Inflammatory macrophage treated with lipopolysaccharide for 4 hours (primary cell): ENCODE results near the gene UMOD.

Experiments used
- DNase-seq: peaks from one replicate; pipeline ENCODE4 v3.0.0-alpha.2; 2020

The UMOD gene

DNA sequence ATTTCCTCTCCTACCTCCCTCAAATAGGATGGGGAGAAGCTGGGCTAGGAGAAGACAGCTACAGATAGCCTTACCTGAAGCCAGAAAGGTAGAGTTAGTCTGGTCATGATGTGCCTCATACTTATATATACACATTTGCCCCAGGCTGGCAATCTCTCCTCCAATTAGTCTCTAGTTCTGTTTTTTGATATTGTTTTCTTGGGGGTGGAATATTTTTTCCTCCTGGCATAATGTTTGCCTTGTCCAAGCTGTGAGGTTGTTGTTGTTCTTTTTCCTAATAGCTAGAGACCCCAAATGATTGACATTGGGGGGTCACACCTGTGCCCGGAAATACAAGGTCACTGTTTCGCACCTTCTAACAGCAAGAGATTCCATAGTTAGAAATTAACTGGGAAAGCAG, at the start of gene UMOD:
Gene UMOD (minus strand): TSS at position 101 of the 400 bp plus-strand sequence. CDS start 1,978 bp downstream, outside the sequence.
- no peak for DNase-seq

DNA sequence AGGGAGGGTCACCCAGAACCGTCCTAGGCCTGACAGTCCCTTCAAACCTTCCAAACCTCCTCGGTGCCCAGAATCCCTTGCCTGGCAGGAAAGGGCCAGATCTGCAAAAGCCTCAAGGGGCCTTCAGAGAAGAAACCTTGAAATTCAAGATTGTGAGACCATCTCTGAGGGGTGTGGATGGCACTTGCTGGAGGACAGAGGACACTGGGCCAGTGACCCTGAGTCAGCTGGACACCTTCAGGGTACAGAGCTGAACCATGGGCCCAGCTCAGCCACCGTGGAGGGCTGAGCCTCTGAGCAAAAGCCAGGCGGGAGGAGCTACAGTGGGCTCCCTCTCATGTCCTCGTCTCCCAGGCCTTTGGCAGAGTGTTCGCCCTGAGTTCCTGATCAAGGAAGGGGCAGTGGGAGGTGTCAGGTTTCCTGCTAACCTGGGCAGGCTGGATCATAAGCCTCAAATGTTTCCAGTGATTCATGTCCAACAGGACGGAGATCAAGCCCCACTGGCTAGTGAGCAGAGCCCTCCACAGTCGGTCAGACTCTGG, 49.0 kb upstream of the UMOD start:
- no peak for DNase-seq

DNA sequence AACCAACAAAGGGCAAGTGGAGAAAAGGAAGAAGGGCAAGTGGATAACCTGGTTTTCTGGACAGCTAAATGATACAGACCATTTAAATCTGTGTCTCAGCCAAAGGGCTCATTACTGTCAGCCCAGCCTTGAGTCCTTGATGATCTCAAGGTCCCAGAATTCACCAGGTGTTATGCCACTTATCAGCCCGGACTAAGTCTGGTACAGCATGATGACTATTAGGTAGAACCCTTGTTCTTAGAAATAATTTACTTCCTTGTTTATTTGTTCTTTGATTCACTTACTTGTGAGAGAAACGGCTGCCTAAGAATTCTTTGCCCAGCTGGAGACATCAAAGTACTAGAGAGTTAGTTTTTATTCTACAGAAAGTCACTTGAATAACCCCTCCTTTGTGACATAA, 48.6 kb upstream of the UMOD start:
- no peak for DNase-seq

DNA sequence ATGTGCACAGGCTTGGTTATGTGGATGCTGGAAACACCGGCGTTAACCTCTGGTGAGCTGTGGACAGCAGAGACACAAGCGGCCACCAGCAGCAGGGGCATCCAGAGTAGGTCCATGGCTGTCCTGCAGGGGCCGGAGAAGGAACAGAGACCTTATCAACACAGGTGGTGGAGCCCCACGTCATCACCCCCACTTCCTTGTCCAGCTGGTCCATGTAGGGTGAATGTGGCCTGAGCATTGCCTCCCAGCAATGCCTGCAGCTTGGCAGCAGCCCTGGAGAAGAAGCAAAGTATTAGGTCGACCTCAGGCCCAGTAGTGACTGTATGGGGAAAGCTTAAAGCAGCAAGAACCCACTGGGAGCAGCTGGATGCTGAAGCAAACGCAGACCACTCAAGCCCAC, 46.7 kb upstream of the UMOD start:
- DNase-seq: no peak

DNA sequence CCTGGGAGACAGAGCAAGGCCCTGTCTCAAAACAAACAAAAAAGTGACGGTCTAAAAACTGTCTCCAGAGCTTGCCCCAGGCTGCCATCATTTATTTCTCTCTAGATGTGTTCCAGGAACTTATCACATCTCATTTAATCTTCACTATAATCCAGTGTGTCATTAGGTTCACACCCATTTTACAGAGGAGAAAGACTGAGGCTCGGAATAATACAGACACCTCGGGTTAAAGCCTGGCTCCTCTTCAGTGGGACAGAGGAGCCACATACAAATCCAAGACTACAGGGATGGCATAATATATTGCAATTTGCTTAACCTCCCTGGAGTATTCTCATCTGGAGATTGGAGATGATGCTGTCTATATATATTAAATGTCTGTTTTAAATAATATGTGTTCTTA, 46.1 kb upstream of the UMOD start:
- DNase-seq: no peak

DNA sequence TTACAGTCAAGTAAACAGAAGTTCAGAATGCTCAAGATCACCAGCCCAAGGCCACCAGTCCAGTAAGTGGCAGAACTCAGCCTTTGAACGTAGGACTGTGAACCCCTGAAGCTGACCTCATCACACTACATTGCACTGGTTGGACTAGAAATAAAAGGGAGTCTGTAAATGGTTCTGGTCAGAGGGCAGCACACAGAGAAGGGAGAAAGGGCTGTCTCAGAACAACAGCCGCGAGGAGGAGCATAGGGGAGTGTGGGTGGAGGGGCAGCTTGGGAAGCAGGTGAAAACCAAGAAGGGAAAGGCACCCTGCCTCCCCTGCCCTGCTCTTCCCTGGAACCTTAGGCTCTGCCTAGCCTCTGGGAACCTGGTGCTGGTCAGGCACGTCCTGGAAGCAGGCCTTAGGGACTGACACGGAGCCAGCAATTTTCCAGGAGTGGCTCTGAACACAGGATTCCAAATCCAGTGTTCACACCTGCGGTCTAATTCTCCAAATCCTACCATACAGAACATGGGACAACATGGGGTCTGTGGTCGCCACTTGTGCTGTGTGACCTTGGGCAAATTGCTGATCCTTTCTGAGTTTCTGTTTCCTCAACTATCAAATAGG, 45.1 kb upstream of the UMOD start:
- DNase-seq: no peak

DNA sequence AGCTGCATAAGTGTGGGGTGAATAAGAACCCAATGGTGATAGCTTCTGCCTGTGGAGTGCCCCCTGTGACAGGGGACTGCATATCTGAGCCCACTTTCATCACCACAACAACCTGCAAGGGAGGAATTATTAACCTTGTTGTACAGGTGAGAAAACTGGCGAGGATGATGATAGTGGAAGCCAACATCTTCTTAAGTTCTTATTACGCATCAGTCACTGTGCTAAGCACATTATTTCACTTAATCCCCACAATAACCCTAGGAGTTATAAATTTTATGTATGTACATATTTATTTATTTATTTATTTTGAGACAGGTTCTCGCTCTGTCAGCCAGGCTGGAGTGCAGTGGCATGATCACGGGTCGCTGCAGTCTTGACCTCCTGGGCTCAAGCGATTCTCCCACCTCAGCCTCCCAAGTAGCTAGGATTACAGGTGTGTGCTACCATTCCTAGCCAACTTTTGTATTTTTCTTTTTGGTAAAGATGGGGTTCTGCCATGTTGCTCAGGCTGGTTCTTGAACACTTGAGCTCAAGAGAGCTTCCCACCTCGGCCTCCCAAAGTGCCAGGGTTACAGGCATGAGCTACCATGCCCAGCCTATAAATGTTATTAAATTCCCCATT, 44.4 kb upstream of the UMOD start:
- no peak for DNase-seq

DNA sequence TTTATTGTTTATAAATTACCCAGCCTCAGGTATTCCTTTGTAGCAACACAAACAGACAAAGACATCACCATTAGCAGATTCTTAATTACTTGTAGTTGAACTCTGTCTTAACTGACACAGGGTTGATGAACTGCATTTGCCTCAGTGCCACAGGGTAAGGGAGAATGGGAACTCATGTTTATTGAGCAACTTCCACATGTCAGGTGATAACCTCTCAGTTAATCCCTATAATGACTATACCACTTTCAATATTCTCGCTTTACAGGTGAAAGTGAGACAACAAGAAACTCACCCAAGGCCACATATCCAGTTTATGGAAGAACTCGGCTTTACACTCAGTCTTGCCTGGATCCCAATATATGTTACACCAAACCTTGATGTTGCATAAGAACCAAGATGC, 43.4 kb upstream of the UMOD start:
- no peak for DNase-seq

DNA sequence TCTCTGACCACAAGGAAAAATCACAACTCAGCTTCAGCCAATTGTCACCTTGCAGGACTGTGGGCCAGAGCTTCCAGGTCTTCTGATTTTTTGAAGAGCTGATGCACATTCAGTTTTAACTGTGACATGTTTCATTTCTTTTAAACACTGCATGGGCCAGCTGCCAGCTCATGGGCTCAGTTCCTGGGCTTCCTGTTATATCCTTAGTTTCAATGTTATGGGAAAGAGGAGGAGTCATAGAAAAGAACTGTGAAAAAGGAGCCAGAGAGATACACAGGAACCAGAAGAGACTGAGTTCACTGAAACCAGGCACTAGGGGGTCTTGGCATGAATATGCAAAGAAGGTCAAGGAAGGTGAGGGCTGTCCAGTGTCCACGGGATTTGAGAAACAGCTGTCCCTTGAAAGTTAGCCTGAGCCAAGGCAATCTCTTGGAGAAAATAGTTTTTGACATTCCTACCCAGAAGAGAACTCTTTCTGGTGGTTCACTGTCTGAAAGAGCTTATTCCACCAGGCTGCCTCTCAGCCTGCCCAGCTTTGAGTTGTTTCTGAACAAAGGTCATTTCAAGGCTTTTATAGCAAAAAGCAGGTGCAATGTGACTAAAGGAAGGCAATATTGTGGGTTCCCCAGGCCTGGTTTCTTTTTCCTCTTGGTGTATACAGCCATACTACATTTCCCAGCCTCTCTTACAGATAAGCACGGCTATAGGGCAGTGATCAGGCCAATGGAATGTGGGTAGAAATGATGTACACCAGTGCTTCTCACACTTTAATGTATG, 41.5 kb upstream of the UMOD start:
- DNase-seq: no peak

DNA sequence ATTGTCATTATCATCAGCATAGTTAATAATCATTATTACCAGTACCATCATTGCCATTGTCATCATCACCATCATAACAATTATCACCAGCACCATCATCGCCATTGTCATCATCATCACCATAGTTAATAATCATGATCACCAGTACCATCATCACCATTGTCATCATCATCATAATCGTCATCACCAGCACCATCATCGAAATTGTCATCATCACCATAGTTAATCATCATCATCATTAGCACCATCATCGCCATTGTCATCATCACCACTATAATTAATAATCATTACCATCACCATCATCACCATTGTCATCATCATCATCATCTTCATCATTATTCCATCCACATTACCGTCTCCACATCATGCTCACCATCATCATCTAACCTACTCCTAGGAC, 38.5 kb upstream of the UMOD start:
- DNase-seq: no peak

DNA sequence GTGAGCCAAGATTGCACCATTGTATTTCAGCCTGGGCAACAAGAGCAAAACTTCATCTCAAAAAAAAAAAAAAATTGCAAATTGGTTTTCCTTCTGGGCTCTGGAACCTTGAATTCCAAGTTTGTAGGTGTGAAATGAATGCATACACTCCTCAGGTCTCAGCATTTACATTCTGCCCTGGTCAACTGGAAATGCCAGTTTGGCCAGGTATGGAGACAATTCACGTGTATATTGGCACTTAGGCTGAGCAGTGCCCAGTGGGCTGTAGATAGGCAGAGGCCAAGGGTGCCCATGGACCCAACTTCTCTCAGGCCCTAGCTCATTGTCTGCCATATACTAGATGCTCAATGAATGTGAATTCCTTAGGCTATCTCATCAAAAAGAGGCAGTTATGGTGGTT, 36.3 kb upstream of the UMOD start:
- DNase-seq: no peak

DNA sequence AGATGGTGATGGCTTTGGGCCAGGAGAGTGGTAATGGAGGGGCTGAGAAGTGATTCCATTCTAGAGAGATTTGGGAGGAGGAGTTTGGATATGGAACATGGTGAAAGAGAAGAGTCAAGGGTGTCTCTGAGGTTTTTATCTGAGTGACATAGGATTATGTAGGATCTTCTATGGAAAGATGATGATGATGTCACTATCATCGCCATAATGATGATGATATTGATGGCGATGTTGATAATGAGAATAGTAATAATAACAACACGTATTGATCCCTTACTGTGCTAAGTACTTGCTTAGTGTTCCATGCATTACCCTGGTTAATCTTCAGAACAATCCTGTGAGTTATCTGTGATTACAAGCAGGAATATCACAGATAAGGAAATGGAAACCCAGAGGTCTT, 35.5 kb upstream of the UMOD start:
- no peak for DNase-seq

DNA sequence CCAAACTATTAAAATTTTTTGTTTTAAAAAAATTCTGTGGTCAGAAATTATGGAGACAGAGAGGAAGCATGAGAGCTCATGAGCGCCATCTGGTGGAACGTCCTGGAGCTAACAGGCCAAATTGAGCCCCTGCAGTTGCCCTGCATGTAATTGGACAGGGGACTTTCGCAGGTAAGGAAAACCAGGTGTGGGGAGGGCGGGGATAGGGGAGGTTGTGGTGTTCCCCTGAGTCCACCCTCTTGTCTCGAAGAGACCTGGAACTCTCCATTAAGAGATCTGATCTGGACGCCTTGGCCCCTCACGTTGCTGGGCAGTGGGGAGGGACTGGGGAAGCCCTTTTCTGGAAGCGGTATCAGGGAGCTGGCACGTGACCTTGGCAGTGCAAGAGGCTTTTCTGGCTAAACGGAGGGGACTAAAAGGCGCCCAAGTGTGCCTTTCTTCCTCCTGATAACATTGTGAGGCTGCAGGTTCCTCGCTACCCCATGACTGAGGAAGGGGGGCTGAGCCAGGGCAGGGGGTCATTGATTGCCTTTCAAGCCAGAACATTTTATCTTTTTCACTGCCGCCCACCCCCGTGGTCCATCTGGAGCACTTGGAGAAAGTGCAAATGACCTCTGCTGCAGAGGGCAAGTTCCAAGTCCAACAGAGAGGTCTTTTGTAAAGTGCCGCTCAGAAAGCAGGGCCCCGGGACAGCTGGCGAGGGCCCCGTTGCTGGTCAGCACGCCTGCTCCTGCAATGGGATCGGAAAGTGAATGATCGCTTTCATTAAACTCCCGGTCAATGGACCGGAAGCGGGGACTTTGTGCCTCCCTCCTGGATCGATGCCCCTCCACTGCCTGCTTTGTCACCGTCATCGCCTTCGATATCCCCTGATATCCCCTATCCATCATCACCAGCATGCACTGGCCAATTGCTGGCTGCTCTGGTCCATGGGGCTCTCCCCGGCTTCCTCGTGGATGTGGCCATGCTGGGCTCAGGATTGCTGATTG, 33.6 kb upstream of the UMOD start:
- DNase-seq: peak; percentile 47

DNA sequence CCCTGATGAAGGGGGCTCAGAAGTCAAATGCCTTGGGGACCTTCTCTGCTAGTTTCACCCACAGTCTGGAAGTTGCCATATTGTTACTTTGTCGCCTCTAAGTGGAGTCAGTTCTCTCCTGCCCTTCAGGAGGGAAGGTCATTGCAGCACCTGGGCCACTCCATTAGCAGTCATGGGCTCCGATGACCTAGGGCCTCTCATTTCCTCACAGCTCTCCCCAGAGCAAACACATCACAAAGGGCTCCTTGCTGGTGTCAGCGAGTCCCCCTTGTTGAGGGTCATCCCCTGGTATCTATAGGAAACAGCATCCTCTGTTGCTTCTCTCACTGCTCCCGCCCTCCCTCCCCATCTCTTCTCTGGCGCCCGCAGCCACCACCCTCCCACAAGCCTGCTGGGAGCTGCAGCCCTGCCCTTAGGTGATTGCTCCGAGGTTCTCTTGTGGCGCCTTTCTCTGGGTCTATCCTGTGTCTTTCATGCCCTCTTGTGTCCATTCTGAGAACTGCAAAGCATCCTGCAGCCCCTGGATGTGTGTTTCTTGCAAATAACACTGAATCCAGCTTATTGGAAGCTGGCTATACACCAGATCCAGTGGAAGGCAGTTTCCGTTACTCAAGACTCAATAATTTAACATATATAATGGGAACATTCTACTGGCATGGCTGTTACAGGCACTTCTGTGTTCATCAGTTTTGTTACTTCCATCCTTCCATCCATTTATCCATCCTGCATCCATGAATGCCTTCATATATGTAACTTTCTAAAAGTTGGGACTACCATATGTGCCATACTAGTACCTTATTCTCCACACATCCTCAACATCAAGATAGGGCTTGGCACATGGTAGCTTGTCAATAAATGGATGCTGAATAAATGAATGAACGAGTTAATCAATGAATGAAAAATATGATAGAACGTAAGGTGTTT, 30.9 kb upstream of the UMOD start:
- DNase-seq: peak; percentile 50

DNA sequence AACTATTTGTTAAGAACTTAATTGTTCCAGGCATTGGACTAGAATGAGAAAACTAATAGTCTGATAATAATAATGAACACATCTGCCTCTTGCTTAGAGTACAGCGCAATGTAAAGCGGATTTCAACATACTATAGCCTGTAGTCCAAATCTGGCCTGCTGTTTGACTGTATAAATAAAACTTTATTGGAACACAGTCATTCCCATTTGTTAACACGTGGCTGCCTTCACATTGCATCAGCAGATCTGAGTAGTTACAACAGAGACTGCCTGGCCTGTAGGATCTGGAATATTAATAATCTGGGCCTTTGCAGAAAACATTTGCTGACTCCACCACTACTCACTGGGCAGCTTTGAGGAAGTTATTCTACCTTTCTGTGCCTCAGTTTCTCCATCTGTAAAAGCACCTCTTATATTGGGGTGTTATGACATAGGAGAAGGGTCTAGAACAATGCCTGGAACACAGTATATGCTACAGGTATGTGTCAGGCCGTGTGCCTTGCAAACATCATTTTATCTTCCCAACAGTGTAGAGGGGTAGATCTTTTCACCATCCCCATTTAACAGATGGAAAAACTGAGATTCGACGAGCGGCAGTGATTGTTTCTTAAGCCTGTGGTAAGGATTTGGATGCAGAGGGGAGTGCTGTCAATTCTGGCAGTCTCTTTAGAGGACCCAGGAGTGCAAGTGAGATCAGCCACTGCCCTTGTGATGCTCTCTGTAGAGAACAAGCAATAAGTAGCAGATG, 29.9 kb upstream of the UMOD start:
- no peak for DNase-seq

DNA sequence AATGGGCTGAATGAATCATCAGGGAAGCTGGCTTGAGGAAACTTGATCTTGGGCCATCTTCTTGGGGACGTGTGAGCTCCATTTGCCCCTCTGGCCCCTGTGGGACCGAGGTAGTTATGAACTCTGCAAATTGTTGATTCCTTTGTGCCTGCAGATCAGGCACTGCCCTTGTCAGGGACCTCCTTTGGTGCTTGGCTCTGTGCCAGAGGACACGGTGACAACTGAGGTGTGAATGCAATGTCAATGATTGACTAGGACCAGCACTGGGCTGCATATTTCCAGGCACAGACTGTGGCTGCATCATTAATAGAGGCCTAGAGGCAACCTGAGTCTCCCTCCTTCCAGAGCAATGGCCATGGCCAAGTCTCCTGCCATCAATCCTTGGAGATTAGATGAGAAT, 28.3 kb upstream of the UMOD start:
- DNase-seq: no peak

DNA sequence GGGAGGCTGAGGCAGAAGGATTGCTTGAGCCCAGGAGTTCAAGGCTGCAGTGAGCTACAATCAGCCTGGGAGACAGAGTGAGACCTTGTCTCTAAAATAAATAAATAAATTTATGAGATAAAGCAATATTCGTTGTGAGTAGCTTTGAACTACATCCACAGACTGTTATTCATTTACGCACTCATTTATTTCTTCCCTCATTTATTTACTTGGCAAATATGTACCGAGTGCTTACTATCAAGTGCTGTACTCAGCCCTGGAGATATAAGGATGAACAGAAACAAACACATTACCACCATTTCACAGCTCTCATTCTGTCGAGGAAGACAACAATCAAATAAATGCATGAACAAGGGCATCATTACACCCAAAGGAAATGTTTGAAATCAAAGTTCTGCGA, 24.7 kb upstream of the UMOD start:
- DNase-seq: no peak

DNA sequence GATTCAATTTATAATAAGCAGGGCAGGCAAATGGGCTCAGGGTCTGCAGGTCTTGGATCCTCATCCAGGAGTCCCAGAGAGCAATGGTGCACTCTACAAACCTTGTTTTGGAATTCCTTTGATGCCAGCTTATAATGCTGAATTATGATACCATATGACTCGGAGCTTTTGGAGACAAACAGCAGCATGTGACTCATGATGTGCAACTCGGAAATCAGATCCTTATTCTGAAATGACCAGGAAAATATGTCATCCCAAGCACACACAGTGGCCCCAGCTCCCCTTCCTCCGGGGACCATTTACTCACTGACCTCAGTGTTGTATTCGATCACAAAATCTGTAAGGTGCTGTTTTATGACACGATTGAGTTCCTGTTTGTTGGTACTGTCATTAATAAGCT, 20.2 kb upstream of the UMOD start:
- DNase-seq: no peak

DNA sequence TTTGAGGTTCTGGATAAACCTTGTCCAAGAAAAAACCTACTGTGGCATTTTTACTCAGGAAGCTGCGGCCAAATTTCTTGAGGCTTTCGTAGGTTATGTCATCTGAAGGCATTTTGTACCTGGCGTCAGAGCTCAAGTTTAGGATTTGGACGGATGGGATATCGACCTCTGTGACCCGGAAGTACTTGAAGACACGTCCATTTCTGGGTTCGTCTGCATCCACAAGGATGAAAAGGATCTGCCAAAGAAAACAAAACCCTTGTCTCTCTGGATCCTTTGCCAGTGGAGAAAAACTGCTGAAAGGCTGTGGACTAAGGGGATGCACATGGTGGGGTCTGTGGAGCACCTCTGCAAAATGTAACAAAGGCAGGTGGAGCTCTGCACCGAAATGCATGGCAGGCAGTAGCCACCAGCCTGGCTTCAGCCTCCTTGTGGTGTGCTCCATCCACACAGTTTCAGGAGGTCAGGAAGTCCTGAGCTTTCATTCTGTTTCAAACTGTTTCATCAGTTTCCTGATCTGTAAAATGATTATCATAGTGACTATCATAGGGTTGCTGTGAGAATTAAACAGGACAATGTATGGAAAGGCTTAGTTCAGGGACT, 17.0 kb upstream of the UMOD start:
- no peak for DNase-seq

DNA sequence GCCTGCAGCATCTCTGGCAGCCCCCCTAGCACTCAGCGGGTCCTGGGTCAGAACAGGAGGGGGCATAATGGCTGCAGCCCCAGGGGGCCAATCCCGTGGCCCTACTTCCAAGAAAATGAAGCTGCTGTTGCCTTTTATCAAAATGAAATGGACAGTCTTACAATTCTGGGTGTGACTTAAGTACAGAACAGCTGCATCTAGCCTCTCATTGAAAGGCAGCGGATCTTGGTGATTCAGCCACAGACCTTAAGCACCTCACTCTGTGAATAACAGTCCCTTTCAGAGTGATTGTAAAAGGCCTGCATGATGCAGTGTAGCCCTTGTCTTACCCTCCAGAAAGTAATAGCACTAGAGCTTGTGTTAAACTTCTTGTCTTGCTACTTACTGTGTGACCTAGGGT, 11.5 kb upstream of the UMOD start:
- DNase-seq: no peak

DNA sequence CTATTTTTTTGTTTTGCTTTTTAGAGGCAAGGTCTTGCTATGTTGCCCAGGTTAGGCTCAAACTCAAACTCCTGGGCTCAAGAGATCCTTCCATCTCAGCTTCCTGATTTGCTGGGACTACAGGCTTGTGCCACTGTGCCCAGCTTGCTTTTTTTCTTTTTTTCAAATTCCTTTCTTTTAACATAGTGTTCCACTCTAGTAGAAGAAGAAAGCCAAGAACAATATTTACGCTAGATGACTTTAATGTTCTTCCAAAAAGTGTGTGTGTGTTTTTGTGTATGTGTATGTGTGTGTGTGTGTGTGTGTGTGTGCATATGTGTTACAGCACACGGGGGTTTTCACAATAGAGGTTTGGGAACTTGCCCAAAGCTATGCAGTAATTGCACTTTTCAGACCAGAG, 10.7 kb upstream of the UMOD start:
- no peak for DNase-seq
